Activated CD8-positive, alpha-beta T cell treated with anti-CD3 and anti-CD28 coated beads for 36 hours (primary cell): ENCODE data around the gene GALNTL6. TPM values are rescaled to one million over a fixed set of nuclear protein-coding genes. Genes with fewer than 3 reads are reported as not detected.

Source experiments
- ATAC-seq: fragments of 200-7000 bp; cut with Tn5 transposase; one replicate; pipeline ENCODE4 v1.10.0; 2021; ENCODE audit warnings: mild to moderate bottlenecking, moderate library complexity
- CTCF ChIA-PET: fragments of 350-600 bp; sonication (Branson Sonifier 250); formaldehyde crosslinking; loops from one replicate; lab custom pipeline; 2021; ENCODE audit warnings: antibody characterized with exemption; lab: Charles Lee
- POLR2A ChIA-PET: fragments of 350-600 bp; sonication (Branson Sonifier 250); formaldehyde crosslinking; loops from one replicate; lab custom pipeline; 2021; ENCODE audit warnings: antibody characterized with exemption; lab: Charles Lee
- DNase-seq: peaks from one replicate; pipeline ENCODE4 v3.0.0-alpha.2; 2020
- H3K27ac Mint-ChIP-seq: one replicate; pipeline ENCODE4 v1.8.0; 2021; ENCODE audit warnings: mild to moderate bottlenecking, mixed read lengths
- H3K27me3 Mint-ChIP-seq: one replicate; pipeline ENCODE4 v1.8.0; 2021; ENCODE audit warnings: mixed read lengths
- H3K36me3 Mint-ChIP-seq: one replicate; pipeline ENCODE4 v1.8.0; 2021; ENCODE audit warnings: low read depth, mixed read lengths
- H3K4me1 Mint-ChIP-seq: one replicate; pipeline ENCODE4 v1.8.0; 2021; ENCODE audit warnings: low read depth, mixed read lengths
- H3K4me3 Mint-ChIP-seq: one replicate; pipeline ENCODE4 v1.8.0; 2021; ENCODE audit warnings: mild to moderate bottlenecking, moderate library complexity, mixed read lengths
- H3K9me3 Mint-ChIP-seq: one replicate; pipeline ENCODE4 v1.8.0; 2021; ENCODE audit warnings: mixed read lengths
- CTCF ChIP-seq: fragments of 200-600 bp; IDR thresholded peaks from one replicate; pipeline ENCODE4 v1.8.0; 2022; ENCODE audit warnings: antibody characterized with exemption, mild to moderate bottlenecking
- intact Hi-C: fragments of 100-400 bp; cut with micrococcal nuclease; formaldehyde crosslinking; loops from one replicate; pipeline ENCODE4 v1.10.0; 2022
- total RNA-seq, 2 experiments: library from RNA; stranded (reverse); gene quantifications; one replicate each; pipeline ENCODE4 v1.2.3, GENCODE V29; 2021

The GALNTL6 gene
- total RNA-seq, 2 experiments from 2014 or later = not detected

GRCh38 chr4:172497321-172497720 lies 684.1 kb downstream of the GALNTL6 start:
- POLR2A ChIA-PET = no interaction called here

GRCh38 chr4:172514011-172514410 lies 700.8 kb downstream of the GALNTL6 start:
- H3K4me1 Mint-ChIP-seq = no peaks in the 10 kb centered on the region
- ChIA-PET POLR2A (no interaction called here), CTCF (interaction anchor here (0.8 to 1.1 kb wide), 3 partner anchors 11 to 17 kb away, joined by 3 read pairs; no protein-coding TSS in a partner anchor)
- no peaks in the 10 kb centered on the region for H3K27me3 Mint-ChIP-seq
- H3K9me3 Mint-ChIP-seq = peaks cover 4% of the 10 kb centered on the region
- intact Hi-C loops = no loop called here
- no peak for TF ChIP-seq CTCF
- H3K4me3 Mint-ChIP-seq = no peak overlapping the region
- DNase-seq (no peak), ATAC-seq (no peak)
- no peaks in the 10 kb centered on the region for H3K36me3 Mint-ChIP-seq
- H3K27ac Mint-ChIP-seq = no peak overlapping the region

More at GRCh38 chr4:172497321-172497720, 684.1 kb downstream of the GALNTL6 start:
- Mint-ChIP-seq H3K4me1 (no peaks in the 10 kb centered on the region), H3K27me3 (no peaks in the 10 kb centered on the region), H3K9me3 (peaks cover 2% of the 10 kb centered on the region), H3K27ac (no peak overlapping the region), H3K4me3 (no peak overlapping the region), H3K36me3 (no peaks in the 10 kb centered on the region)
- TF ChIP-seq CTCF = no peak
- DNase-seq (no peak), ATAC-seq (no peak)
- CTCF ChIA-PET = no interaction called here
- intact Hi-C loops = no loop called here

GRCh38 chr4:172514801-172515200 lies 701.6 kb downstream of the GALNTL6 start:
- no peak for DNase-seq
- Mint-ChIP-seq H3K36me3 (no peaks in the 10 kb centered on the region), H3K4me3 (no peak overlapping the region), H3K27me3 (no peaks in the 10 kb centered on the region), H3K27ac (no peak overlapping the region), H3K4me1 (no peaks in the 10 kb centered on the region), H3K9me3 (peaks cover 2% of the 10 kb centered on the region)
- POLR2A ChIA-PET = no interaction called here
- CTCF ChIA-PET = interaction anchor here (0.8 to 1.1 kb wide), 3 partner anchors 12 to 17 kb away, joined by 3 read pairs; no protein-coding TSS in a partner anchor
- no peak for TF ChIP-seq CTCF
- ATAC-seq = no peak
- intact Hi-C loops = no loop called here

GRCh38 chr4:172515266-172515879 lies 702.2 kb downstream of the GALNTL6 start:
- no peak overlapping the region for H3K27ac Mint-ChIP-seq
- H3K4me3 Mint-ChIP-seq = no peak overlapping the region
- intact Hi-C loops = no loop called here
- H3K4me1 Mint-ChIP-seq = no peaks in the 10 kb centered on the region
- ATAC-seq (no peak), DNase-seq (no peak)
- no peaks in the 10 kb centered on the region for H3K27me3 Mint-ChIP-seq
- no peaks in the 10 kb centered on the region for H3K9me3 Mint-ChIP-seq
- no peak for TF ChIP-seq CTCF
- ChIA-PET CTCF (no interaction called here), POLR2A (no interaction called here)
- no peaks in the 10 kb centered on the region for H3K36me3 Mint-ChIP-seq

- intact Hi-C loops = no loop called here
- H3K4me3 Mint-ChIP-seq = no peak overlapping the region
Observed at GRCh38 chr4:172517391-172517790, 704.2 kb downstream of the GALNTL6 start.

More at GRCh38 chr4:172517391-172517790, 704.2 kb downstream of the GALNTL6 start:
- Mint-ChIP-seq H3K27ac (no peak overlapping the region), H3K9me3 (no peaks in the 10 kb centered on the region), H3K27me3 (no peaks in the 10 kb centered on the region), H3K4me1 (no peaks in the 10 kb centered on the region), H3K36me3 (no peaks in the 10 kb centered on the region)
- POLR2A ChIA-PET = no interaction called here
- DNase-seq (no peak), ATAC-seq (no peak)
- CTCF ChIA-PET = no interaction called here
- TF ChIP-seq CTCF = no peak
